HS-27A (cell line): ENCODE data around the gene RPL29.
"Not testable (repeated sequence)": the region's sequence is repeated elsewhere in the genome, so short reads cannot be mapped to it uniquely, and the experiment has no call there.

Experiments
- DNase-seq: peaks from one replicate; pipeline ENCODE4 v3.0.0-alpha.2; 2012; ENCODE audit warnings: low read depth, missing footprints

RPL29 gene

DNA sequence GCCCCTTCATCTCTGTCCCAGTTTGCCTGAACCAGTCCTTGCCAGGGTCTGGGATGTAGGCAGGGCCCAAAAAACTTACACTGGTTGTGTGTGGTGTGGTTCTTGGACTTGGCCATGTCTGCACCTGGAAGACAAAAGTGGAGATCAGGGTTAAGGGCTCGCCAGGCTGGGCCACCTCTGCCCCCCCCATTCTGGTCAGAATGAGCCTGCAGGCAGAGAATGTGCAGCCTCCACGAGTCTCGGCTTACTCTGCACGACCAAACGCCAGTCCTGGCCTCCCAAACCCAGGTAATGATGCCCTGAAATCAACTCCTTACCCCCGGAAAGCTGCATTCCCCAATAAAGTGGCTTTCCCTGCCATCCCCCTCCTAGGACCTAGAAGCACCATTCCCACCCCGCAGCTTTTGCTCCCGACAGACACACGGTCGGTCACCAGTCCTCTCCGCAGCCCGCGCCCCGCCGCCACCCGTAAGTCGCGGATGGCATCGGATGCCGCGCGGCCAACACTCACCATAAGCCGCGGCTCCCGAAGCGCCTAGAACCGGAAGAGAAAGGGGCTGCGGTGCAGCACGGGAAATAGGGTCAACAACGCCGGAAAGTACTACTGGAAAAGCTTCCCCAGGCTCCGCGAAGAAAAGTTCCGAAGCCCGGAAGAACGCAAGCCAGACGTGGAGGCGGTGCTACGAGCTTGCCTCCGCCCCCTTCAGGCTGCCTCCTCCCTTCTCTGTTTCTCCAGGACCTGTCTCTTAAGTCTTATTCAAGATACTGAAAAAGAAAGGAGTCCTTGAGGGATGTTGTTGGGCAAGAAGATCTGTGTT is at the start of gene RPL29:
Gene RPL29 (minus strand): TSS at position 550 of the 818 bp plus-strand sequence. CDS start 434 bp downstream, at position 116.
- peak; percentile 86 for DNase-seq

- no peak for DNase-seq
Measured at GRCh38 chr3:52044869-52045619, 49.3 kb upstream of the RPL29 start.

DNA sequence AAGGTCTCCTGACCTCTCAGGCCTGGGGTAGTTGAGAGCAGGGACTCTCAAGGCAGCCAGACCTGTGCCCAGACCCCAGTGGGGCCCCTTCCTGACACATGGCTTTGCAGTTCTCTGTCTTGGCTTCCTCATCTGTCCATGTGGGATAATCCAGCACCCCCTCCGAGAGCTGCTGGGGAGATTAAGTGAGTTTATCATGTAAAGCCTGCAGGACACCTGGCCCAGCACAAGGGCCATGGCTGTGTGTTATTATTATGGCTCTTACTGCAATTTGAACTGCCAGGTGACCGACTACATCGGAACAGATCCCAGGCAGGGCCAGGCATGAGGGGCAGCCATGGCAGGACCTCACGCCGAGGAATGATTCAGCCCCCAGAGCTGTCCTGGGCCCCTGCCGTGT is 48.1 kb upstream of the RPL29 start:
- no peak for DNase-seq

DNA sequence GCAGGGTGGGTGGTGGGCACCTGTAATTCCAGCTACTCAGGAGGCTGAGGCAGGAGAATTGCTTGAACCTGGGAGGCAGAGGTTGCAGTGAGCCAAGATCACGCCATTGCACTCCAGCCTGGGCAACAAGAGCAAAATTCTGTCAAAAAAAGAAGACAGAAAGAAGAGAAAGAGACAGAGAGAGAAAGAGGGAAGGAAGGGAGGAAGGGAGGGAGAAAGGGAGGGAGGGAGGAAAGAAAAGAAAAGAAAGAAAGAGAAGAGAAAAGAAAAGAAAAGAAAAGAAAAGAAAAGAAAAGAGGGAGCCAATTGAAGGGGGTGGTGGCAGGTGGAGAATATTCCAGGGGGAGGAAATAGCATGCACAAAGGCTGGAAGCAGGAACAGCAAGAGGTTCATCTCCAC is 47.3 kb upstream of the RPL29 start:
- DNase-seq: not testable (repeated sequence)

GRCh38 chr3:52041118-52041731 is 45.5 kb upstream of the RPL29 start:
- DNase-seq: no peak

DNA sequence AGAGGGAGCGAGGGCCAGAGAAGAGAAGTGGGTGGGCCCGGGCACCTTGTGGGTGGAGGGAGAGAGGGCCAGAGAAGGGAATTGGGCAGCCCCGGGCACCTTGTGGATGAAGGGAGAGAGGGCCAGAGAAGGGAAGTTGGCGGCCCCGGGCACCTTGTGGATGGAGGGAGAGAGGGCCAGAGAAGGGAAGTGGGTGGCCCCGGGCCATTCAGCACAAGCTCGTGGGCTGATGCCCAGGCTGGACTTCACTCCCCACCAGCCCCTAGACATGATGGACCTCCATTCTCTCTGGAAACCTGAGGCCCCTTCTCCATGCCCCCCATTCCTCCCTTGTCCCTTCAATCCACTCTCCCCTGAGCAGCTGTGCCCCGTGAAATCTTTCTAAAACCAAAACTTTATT is 44.9 kb upstream of the RPL29 start:
- DNase-seq: no peak

- no peak for DNase-seq
Measured at GRCh38 chr3:52039846-52040245, 44.2 kb upstream of the RPL29 start.

DNA sequence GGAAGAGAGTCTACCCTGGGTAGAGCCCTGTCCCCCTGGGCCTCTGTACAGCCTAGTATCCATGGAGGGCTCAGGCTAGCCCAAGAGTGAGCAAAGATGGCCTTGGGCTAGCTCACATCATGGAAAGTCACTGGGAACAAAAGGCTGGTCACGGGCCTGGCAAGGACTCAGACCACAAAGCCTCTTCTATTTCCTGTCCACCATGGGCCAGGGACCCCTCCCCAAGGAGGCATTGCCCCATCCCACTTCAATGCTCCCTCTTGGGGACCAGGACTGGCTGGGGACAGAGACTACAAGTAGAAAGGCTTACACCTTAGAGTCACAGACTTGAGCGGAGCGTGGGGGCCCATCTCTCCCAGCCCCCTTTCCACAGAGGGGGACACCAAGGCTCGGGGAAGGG is 43.7 kb upstream of the RPL29 start:
- DNase-seq: no peak

GRCh38 chr3:52038227-52038626 is 42.5 kb upstream of the RPL29 start:
- no peak for DNase-seq

GRCh38 chr3:52037291-52037690 is 41.6 kb upstream of the RPL29 start:
- no peak for DNase-seq

- no peak for DNase-seq
Measured at GRCh38 chr3:52036829-52037228, 41.1 kb upstream of the RPL29 start.

DNA sequence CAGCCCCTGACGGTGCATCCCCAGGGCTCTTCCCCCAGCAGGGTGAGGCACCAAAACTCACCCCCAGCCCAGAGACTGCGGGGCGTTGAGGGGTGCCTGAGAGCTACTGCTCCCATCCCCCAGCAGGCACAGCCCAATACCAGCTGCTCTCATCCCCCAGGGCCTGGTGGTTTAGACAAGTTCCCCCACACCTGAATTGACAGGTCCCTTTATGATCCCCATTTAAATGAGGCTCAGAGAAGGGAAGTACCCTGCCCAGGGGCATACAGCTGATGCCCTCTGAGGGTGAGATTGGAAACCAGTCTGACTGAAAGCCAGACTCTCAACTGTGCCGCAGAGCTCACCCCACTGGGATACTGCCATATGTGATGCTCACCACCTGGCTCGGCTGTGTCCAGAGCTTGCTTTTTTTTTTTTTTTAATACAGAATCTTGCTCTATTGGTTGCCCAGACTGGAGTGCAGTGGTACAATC is 40.6 kb upstream of the RPL29 start:
- no peak for DNase-seq

- DNase-seq: no peak
Measured at GRCh38 chr3:52034651-52035050, 39.0 kb upstream of the RPL29 start.

DNA sequence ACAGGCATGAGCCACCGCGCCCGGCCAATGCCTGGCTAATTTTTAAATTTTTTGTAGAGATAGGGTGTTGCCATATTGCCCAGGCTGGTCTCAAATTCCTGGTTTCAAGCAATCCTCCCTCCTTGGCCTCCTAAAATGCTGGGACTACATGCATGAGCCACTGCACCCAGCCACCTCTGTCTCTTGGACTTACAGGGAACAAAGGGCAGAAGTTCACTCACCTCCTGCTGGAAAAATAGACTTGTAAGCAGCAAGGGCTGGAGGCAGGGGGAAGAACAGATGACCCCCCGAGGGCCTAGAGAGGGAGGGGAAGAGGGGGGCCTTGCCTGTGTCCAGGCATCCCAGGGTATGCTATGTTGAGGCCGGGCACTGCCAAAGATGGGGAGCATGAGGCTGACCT is 38.5 kb upstream of the RPL29 start:
- DNase-seq: no peak

- DNase-seq: not testable (repeated sequence)
Measured at GRCh38 chr3:52033748-52034147, 38.1 kb upstream of the RPL29 start.

DNA sequence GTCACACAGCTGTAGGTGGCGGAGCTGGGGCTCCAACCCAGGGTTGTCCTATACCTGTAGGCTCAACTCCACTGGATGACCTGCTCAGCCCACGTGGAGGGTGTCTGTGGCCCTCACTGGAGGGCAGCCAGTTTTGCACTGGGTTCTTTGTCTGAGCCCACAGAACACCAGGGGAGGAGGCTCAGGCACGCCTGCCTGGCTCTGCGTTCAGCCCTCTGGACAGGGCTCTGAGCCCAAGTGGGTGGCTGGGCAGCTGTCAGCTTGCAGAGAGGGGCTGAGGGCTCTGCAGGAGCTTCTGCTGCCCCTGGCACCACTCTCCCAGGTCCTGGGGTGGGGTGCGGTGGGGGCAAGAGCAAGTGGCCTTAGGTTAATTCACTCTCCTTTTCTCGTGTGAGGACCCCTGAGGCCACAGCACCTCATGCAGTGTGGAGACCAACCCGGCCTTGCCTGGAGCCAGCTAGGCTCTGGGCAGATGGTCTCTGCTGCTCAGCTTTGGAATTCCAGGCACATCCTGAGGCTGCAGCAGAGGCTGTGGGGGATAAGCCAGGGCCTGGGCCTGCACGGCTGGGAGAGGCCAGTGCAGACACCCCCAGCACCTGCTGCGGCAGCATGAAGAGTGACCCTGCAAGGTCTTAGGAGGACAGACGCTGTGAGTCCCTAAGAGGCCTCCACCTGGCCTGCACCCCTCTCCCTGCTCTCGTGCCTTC is 37.2 kb upstream of the RPL29 start:
- DNase-seq: no peak

DNA sequence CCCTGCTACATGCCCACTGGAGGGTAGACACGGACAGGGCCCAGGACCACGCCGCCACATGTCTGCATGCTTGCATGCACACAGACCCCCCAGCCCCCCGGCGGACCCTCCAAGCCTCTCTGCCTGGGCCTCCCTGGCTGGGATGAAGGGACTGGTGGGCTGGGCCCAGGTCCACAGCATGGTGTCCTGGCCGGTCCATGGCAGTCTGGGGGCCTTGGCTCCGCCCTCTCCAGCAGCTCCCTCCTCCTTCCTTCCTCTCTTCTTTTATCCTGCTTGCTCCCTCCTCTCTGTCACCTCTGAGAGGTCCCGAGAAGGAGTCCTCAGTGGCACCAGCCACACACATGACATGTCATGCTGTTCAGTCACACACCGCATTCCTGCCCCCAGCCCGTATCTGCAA is 36.2 kb upstream of the RPL29 start:
- DNase-seq: no peak

GRCh38 chr3:52030714-52031310 is 35.1 kb upstream of the RPL29 start:
- no peak for DNase-seq

DNA sequence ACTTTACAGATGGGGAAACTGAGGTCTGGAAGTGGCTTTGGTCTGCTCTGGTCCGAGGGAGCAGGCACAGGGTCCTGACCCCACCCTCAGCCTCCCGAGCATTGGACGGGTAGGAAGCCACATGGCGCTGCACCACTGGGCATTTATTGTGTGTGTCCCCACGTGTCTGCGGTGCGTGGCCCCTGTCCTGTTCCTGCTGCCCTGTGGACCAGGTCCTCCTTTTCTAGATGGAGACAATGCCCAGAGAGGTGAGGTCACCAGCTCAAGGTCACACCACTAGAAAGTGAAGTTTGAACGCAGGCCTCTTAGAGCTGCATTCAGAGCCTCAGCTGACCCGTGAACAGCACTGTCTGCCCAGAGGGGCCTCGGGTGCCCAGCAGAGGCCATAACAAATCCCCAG is 33.8 kb upstream of the RPL29 start:
- DNase-seq: no peak

GRCh38 chr3:52029053-52029452 is 33.4 kb upstream of the RPL29 start:
- no peak for DNase-seq

DNA sequence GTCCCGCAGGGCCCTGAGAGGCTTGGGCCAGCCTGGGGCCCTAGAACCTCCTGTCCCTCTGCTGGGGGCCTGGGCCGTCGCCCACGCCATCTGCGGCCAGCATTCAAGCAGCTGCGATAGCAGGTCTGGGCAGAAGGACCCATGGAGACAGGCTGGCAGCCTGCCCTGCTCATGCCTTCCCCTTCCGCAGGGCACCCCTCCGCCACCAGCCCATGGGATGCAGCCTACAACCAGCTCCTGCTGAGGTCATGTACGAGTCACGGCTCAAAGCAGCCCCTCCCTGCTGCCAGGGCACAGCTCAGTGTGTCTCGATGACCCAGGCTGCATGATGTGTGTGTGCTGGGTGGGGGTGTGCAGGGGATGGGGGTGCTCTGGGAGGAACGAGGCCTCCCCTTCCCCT is 32.9 kb upstream of the RPL29 start:
- DNase-seq: no peak

DNA sequence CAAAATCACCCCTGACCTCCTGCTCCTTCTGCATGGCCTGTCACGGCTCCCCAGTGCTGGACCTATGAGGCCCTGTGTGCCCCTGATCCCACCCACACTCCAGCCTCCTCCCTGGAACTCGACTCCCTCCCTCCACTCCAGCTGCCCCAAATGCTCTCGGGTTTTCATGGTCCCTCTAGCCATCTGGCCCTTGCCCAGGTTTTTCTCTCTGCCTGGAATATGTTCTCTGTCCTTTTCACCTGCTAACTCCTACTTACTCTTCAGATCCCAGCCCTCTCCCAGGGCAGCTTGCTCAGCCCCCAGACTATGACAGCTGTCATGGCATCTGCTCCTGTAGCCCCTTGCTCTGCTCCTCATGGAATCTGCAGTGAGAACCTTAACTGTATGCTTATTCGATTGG is 30.3 kb upstream of the RPL29 start:
- no peak for DNase-seq
